H9 (cell line): ENCODE measurements around the gene OR10A7. TPM values are rescaled to one million over a fixed set of nuclear protein-coding genes. Genes with fewer than 3 reads are reported as not detected.

Source experiments
- DNase-seq: peaks from one replicate; pipeline ENCODE4 v3.0.0-alpha.2; 2017
- H2AFZ ChIP-seq: one replicate; pipeline ENCODE4 v1.6.1; 2013; ENCODE audit warnings: mild to moderate bottlenecking, low read length, control low read depth, moderate library complexity
- H2AK5ac ChIP-seq: 2 replicates; pipeline ENCODE4 v1.6.1; 2013; ENCODE audit warnings: low read length, control low read depth, mixed read lengths; ENCODE audit not compliant: insufficient read length
- H2BK120ac ChIP-seq: one replicate; pipeline ENCODE4 v1.6.1; 2013; ENCODE audit warnings: low read depth, mild to moderate bottlenecking, low read length, control low read depth, inconsistent platforms; ENCODE audit not compliant: poor library complexity, severe bottlenecking
- H2BK12ac ChIP-seq: 2 replicates; pipeline ENCODE4 v1.6.1; 2013; ENCODE audit warnings: low read length, control low read depth, mixed read lengths, low read depth; ENCODE audit not compliant: insufficient read length
- H2BK15ac ChIP-seq: 2 replicates; pipeline ENCODE4 v1.6.1; 2013; ENCODE audit warnings: low read depth, low read length, control low read depth
- H2BK20ac ChIP-seq: one replicate; pipeline ENCODE4 v1.6.1; 2013; ENCODE audit warnings: low read depth, mild to moderate bottlenecking, low read length, control low read depth, inconsistent platforms; ENCODE audit not compliant: poor library complexity, severe bottlenecking
- H2BK5ac ChIP-seq: 2 replicates; pipeline ENCODE4 v1.6.1; 2013; ENCODE audit warnings: low read length, control low read depth, mixed read lengths; ENCODE audit not compliant: insufficient read length
- H3K14ac ChIP-seq: 2 replicates; pipeline ENCODE4 v1.6.1; 2013; ENCODE audit warnings: low read length, control low read depth; ENCODE audit not compliant: insufficient read depth
- H3K18ac ChIP-seq: 2 replicates; pipeline ENCODE4 v1.6.1; 2013; ENCODE audit warnings: low read depth, mild to moderate bottlenecking, mixed read lengths, low read length, control low read depth; ENCODE audit not compliant: insufficient read length
- H3K23ac ChIP-seq: 2 replicates; pipeline ENCODE4 v1.6.1; 2013; ENCODE audit warnings: low read length, control low read depth, mixed read lengths, low read depth; ENCODE audit not compliant: insufficient read length
- H3K23me2 ChIP-seq: 2 replicates; pipeline ENCODE4 v1.6.1; 2013; ENCODE audit warnings: low read depth, mild to moderate bottlenecking, mixed read lengths, low read length, control low read depth; ENCODE audit not compliant: insufficient read length, poor library complexity, severe bottlenecking
- H3K27ac ChIP-seq: 2 replicates; pipeline ENCODE4 v1.5.1; 2013; ENCODE audit warnings: low read length, control low read depth, mixed read lengths, low read depth; ENCODE audit not compliant: insufficient read length
- H3K27me3 ChIP-seq: 2 replicates; pipeline ENCODE4 v1.6.1; 2013; ENCODE audit warnings: low read length, control low read depth, inconsistent platforms; ENCODE audit not compliant: insufficient read depth
- H3K4ac ChIP-seq: 2 replicates; pipeline ENCODE4 v1.6.1; 2013; ENCODE audit warnings: low read depth, mild to moderate bottlenecking, control low read depth, inconsistent platforms, low read length, moderate library complexity
- H3K4me1 ChIP-seq: 2 replicates; pipeline ENCODE4 v1.6.1; 2013; ENCODE audit warnings: low read length, control low read depth, inconsistent platforms; ENCODE audit not compliant: insufficient read depth
- H3K4me2 ChIP-seq: 2 replicates; pipeline ENCODE4 v1.6.1; 2013; ENCODE audit warnings: low read length, control low read depth, mixed read lengths; ENCODE audit not compliant: insufficient read length, insufficient read depth
- H3K56ac ChIP-seq: 2 replicates; pipeline ENCODE4 v1.6.1; 2013; ENCODE audit warnings: low read depth, mild to moderate bottlenecking, mixed read lengths, low read length, control low read depth; ENCODE audit not compliant: insufficient read length
- H3K79me1 ChIP-seq: 2 replicates; pipeline ENCODE4 v1.6.1; 2013; ENCODE audit warnings: low read depth, mild to moderate bottlenecking, moderate library complexity, low read length, control low read depth, inconsistent platforms; ENCODE audit not compliant: insufficient read depth, poor library complexity, severe bottlenecking
- H3K79me2 ChIP-seq: 2 replicates; pipeline ENCODE4 v1.6.1; 2013; ENCODE audit warnings: low read length, control low read depth, inconsistent platforms; ENCODE audit not compliant: insufficient read depth
- H3K9ac ChIP-seq: 2 replicates; pipeline ENCODE4 v1.6.1; 2013; ENCODE audit warnings: low read length, control low read depth, mixed read lengths; ENCODE audit not compliant: insufficient read length; ENCODE audit errors: extremely low read depth
- H3K9me3 ChIP-seq: one replicate; pipeline ENCODE4 v1.6.1; 2013; ENCODE audit warnings: low read depth, low read length, inconsistent platforms; ENCODE audit not compliant: control insufficient read depth
- H3T11ph ChIP-seq: one replicate; pipeline ENCODE4 v1.6.1; 2013; ENCODE audit warnings: mild to moderate bottlenecking, low read length, control low read depth, inconsistent platforms
- H4K20me1 ChIP-seq: one replicate; pipeline ENCODE4 v1.6.1; 2013; ENCODE audit not compliant: control insufficient read depth, insufficient read length, insufficient read depth
- H4K5ac ChIP-seq: 2 replicates; pipeline ENCODE4 v1.6.1; 2013; ENCODE audit warnings: low read depth, mild to moderate bottlenecking, mixed read lengths, low read length, control low read depth; ENCODE audit not compliant: insufficient read length
- H4K8ac ChIP-seq: replicated peaks from 2 replicates; pipeline ENCODE4 v1.6.1; 2013; ENCODE audit warnings: low read length, control low read depth, mixed read lengths, low read depth; ENCODE audit not compliant: insufficient read length
- H4K91ac ChIP-seq: 2 replicates; pipeline ENCODE4 v1.6.1; 2013; ENCODE audit warnings: low read depth, mild to moderate bottlenecking, moderate library complexity, mixed read lengths, low read length, control low read depth; ENCODE audit not compliant: insufficient read length
- H3K27ac Mint-ChIP-seq, 3 experiments: 2 replicates in 2 of 3; 3 replicates in 1 of 3; pipeline ENCODE4 v1.8.0; 2020 to 2021; ENCODE audit warnings: mixed read lengths in 3 of 3, mild to moderate bottlenecking in 1 of 3, moderate library complexity in 1 of 3
- H3K27me3 Mint-ChIP-seq: 2 replicates; pipeline ENCODE4 v1.8.0; 2021; ENCODE audit warnings: low read depth, mild to moderate bottlenecking, moderate library complexity, mixed read lengths
- H3K36me3 Mint-ChIP-seq, 3 experiments: 2 replicates in 2 of 3; 3 replicates in 1 of 3; pipeline ENCODE4 v1.8.0; 2020 to 2021; ENCODE audit warnings: low read depth in 3 of 3, mixed read lengths in 3 of 3; ENCODE audit not compliant: insufficient read depth in 1 of 3
- H3K4me1 Mint-ChIP-seq, 2 experiments: 2 replicates each; pipeline ENCODE4 v1.8.0; 2020; ENCODE audit warnings: mixed read lengths in 2 of 2
- H3K4me3 Mint-ChIP-seq, 2 experiments: 2 replicates in 1 of 2; 3 replicates in 1 of 2; pipeline ENCODE4 v1.8.0; 2020 to 2021; ENCODE audit warnings: mild to moderate bottlenecking in 2 of 2, mixed read lengths in 2 of 2, moderate library complexity in 1 of 2
- H3K9me3 Mint-ChIP-seq, 2 experiments: 2 replicates in 1 of 2; 3 replicates in 1 of 2; pipeline ENCODE4 v1.8.0; 2020; ENCODE audit warnings: mild to moderate bottlenecking in 2 of 2, mixed read lengths in 2 of 2, moderate library complexity in 1 of 2
- WGBS: extraction: QIAGEN DNeasy Blood & Tissue Kit; methylation state at CpG from one replicate; pipeline ENCODE4 v1.1.7; 2013; ENCODE audit warnings: missing lambda C conversion rate, low lambda C conversion rate, mixed read lengths; ENCODE audit not compliant: insufficient read length; ENCODE audit errors: extremely low coverage; 5-methylcytosine and 5-hydroxymethylcytosine counted together
- total RNA-seq: library from RNA; stranded (reverse); gene quantifications from 2 replicates; pipeline ENCODE4 v1.2.1, GENCODE V29; 2021
- TF ChIP-seq, protein P1 (sequence below): fragments of 200-600 bp; sonication (generic); conservative IDR thresholded peaks from 3 replicates; pipeline ENCODE4 v1.8.0; 2021; ENCODE audit warnings: antibody characterized with exemption, mild to moderate bottlenecking

The OR10A7 gene
- total RNA-seq, 1 experiment from 2014 or later: not detected

DNA sequence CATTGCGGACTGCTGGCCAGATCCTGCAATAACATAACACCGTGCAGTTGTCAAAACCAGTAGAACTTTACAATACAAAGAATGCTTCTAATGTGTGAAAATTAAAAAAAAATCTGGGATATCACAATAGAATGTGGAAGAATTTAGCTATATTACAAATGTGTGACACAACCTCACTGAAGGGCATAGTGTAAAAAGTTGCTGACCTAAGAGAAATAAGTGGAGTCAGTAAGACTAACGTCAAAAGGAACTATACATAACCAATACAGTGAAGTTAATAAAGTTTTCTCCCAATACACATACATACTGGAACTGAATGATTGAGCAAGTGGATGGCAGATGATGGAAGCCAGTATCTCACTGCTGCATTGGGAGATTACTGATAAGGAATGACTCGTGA lies 36.0 kb downstream of the OR10A7 start:
- Histone ChIP-seq H2BK5ac (no peak overlapping the region), H3K9ac (no peak overlapping the region), H4K8ac (no peak overlapping the region), H4K91ac (no peak overlapping the region), H3K27ac (no peak overlapping the region), H3K23ac (no peak overlapping the region), H3K79me1 (no peaks in the 10 kb centered on the region), H2AFZ (no peak overlapping the region), H4K20me1 (no peaks in the 10 kb centered on the region), H3K4me1 (no peaks in the 10 kb centered on the region), H3K14ac (no peak overlapping the region), H3T11ph (no peak overlapping the region), H3K18ac (no peak overlapping the region), H3K79me2 (no peaks in the 10 kb centered on the region), H2AK5ac (no peak overlapping the region), H2BK120ac (no peak overlapping the region), H2BK12ac (no peak overlapping the region), H3K4me2 (no peak overlapping the region), H4K5ac (no peak overlapping the region), H3K23me2 (no peaks in the 10 kb centered on the region), H3K9me3 (no peaks in the 10 kb centered on the region), H3K56ac (no peak overlapping the region), H2BK15ac (no peak overlapping the region), H3K4ac (no peak overlapping the region), H2BK20ac (no peak overlapping the region), H3K27me3 (no peaks in the 10 kb centered on the region)
- TF ChIP-seq, protein P1, sequence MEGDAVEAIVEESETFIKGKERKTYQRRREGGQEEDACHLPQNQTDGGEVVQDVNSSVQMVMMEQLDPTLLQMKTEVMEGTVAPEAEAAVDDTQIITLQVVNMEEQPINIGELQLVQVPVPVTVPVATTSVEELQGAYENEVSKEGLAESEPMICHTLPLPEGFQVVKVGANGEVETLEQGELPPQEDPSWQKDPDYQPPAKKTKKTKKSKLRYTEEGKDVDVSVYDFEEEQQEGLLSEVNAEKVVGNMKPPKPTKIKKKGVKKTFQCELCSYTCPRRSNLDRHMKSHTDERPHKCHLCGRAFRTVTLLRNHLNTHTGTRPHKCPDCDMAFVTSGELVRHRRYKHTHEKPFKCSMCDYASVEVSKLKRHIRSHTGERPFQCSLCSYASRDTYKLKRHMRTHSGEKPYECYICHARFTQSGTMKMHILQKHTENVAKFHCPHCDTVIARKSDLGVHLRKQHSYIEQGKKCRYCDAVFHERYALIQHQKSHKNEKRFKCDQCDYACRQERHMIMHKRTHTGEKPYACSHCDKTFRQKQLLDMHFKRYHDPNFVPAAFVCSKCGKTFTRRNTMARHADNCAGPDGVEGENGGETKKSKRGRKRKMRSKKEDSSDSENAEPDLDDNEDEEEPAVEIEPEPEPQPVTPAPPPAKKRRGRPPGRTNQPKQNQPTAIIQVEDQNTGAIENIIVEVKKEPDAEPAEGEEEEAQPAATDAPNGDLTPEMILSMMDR: no peak
- WGBS: no CpG with 5 or more reads among the region's 4 CpGs
- Mint-ChIP-seq H3K27ac (no peak overlapping the region), H3K27me3 (no peaks in the 10 kb centered on the region), H3K9me3 (no peaks in the 10 kb centered on the region), H3K4me3 (no peak overlapping the region; a peak in 1 of 5 replicates), H3K4me1 (no peaks in the 10 kb centered on the region), H3K36me3 (no peaks in the 10 kb centered on the region)
- no peak for DNase-seq
